GM19452 (cell line): ENCODE measurements around the gene CCDC117.

Source experiments
- ATAC-seq: cut with Tn5 transposase; IDR thresholded peaks from one replicate; pipeline ENCODE4 v1.9.1; 2021; ENCODE audit not compliant: unreplicated experiment

The CCDC117 gene

DNA sequence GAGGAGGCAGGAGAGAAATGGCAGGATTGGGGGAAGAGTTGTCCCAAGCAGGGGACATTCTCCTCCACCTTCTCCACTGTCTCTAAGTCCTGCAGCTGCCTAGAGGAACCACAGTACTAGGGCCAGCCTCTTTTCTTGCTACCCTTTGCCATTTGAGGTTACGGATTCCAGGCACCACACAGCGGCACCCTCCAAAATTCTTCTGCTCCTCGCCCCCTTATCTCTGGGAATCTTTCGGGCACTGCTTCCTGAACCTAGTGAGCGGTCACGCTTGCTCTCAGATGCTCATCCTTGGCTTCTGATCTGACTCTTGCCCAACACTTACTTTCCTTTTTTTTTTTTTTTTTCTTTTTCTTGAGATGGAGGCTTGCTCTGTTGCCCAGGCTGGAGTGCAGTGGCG, 54.4 kb downstream of the CCDC117 start:
- ATAC-seq, result no peak

DNA sequence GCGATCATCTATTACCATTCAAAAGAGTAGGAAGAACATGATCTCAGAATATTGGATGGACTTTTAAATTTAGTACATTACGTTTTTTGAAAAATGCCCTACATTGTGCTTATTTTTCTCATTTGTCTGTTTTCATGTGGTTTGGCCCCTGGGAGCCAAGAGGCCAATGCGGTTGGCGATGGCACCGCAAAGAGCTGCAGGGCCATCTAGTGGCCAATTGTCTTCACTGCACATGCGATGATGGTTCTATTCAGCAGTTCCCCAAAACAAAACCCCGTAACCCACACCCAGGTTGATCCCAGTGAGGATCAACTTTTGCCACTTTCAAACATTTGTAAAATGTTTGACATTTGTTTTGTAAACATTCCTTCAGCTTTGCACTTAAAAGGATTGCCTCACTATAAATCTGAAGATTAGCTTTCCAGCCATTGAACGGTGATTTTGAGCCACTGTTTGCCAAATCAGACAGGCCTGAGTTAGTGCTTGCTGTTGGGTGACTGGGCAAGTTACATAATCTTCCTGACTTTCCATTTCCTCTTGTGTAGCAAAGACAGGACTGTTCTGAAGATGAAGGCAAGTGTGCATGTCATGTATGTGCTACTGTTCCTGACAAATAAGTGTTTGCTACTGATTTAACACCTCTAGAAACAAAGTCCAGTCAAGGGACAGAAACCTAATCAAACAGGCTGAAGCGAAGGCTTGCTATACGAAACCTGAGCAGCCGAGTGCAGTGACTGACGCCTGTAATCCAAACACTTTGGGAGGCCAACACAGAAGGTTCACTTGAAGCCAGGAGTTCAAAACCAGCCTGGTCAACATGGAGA, 57.1 kb downstream of the CCDC117 start:
- no peak for ATAC-seq

DNA sequence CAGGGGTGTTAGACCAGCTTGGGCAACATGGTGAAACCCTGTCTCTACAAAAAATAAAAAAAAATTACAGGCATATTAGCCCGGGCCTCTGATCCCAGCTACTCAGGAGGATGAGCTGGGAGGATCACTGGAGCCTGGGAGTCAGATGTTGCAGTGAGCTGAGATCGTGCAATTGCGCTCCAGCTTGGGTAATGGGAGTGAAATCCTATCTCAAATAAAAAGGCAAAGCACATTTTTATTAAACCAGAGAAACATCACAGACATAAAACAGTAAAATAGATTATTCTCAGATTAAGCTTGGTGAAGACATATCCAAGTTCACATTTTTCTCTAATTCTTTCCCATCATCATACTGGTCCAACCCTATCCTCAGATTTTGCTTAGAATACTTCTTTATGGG, 57.9 kb downstream of the CCDC117 start:
- ATAC-seq, result no peak

DNA sequence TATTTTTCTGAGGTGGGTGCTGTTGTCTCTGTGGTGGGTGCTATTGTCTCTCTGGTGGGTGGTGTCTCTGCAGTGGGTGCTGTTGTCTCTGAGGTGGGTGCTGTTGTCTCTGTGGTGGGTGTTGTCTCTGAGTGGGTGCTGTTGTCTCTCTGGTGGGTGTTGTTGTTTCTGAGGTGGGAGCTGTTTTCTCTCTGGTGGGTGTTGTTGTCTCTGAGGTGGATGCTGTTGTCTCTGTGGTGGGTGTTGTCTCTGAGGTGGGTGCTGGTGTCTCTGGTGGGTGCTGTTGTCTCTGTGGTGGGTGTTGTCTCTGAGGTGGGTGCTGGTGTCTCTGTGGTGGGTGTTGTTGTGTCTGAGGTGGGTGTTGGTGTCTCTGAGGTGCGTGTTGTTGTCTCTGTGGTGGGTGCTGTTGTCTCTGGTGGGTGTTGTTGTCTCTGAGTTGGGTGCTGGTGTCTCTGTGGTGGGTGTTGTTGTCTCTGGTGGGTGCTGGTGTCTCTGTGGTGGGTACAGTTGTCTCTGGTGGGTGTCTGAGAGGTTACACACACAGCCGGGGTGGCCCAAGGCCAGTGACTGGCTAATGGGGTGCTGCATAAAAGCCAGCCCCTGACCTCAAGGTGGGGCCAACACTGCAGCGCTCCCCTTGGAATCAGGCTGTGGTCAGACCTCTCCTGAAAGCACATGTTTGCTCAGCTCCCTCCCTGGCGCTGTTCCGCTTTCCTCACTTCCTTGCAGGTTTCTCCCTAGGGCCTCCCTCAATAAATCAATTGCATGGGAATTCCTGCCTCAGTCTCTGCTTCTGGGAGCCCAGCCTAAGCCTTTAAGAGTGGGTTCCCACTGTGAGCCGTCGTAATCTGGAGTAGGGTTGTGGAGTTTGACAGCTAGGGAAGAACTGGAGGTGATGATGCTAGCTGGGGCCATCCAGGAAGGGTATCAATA, 58.9 kb downstream of the CCDC117 start:
- ATAC-seq, result no peak

DNA sequence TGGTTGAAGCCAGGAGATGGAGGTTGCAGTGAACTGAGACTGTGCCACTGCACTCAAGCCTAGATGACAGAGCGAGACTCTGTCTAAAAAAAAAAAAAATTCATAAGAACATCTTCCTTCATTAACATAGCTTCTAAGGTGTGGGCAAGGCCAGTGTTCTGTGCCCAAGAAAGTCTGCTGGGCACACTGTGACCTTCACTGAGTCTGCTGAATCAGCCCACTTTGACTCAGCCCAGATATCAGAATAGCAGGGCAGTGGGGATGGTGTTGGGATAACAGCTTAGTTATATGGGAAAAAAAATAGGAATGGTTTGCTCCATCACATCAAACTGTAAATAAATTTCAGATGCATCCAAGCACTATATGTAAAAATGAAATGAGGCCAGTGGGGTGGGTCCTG, 60.2 kb downstream of the CCDC117 start:
- ATAC-seq, result no peak

DNA sequence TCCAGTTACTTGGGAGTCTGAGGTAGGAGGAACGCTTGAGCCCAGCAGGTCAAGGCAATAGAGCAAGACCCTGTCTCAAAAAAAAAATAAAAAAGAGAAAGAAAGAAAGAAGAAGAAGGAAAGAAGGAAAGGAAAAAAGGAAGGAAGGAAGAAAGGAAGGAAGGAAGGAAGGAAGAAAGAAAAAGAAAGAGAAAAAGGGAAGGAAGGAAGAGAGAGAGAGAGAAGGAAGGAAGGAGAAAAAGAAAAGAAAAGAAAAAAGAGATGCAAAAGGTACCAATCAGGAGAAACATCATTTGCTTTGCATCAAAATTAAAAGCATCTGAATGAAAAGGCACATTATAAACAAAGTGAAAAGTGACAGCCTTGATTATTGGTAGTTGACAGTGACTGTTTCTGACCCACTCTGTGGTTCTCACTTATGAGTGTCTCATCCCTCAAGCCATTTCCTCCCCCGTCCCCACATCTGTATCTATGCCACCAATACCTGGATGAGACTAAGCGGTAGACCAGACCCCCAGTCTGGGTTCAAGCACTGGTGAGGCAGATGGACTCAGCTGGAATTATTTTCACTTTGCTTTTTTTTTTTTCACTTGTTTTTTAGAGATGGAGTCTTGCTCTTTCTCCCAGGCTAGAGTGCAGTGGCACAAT, 60.9 kb downstream of the CCDC117 start:
- ATAC-seq, result no peak

DNA sequence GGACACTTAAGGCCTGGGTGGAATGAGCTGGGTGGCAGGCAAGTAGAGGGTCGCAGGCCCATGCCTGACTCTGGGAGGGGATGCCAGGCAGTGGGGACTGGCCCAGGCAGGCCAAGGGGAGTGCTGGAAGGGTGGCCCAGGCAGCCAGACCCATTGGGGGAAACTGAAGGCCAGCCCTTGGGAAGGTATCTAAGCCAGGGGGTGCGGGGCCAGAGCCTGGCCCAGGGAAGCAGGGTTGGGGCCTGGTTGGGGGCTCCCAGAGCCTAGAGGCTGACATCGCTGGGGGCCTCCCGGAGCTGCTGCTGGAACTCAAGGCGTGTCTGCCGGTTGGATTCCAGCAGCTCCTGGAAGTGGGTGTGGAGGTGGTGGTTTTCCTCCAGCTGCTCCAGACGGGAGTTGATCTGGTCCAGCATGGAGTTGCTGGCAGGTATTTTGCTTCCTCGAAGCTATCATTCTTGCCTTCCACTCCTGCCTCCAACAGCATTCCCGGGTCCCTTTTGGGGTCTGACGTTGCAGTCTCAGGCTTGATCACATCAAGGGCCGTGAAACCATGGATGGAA, 63.2 kb downstream of the CCDC117 start:
- no peak for ATAC-seq

DNA sequence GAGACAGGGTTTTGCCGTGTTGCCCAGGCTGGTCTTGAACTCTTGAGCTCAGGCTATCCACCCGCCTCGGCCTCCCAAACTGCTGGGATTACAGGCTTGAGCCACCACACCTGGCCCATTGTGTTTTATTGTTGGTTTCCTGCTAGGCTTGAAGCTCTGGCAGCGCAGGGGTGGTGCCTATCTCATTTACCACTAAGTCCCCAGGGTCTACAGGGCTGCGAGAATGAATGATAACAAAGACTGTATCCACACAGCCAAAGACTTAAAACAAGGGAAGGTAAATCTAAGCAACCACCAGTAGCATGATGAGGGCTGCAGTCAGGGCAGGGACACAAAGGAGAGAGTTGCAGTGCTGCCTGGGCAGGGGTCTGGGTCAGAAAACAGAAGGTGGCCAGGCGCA, 65.1 kb downstream of the CCDC117 start:
- ATAC-seq, result no peak
